HG02610 (cell line): ENCODE data around the gene ARPC4.

ENCODE experiments used
- ATAC-seq: cut with Tn5 transposase; IDR thresholded peaks from one replicate; pipeline ENCODE4 v1.9.1; 2021; ENCODE audit warnings: mild to moderate bottlenecking, moderate library complexity; ENCODE audit not compliant: unreplicated experiment

Gene ARPC4

DNA sequence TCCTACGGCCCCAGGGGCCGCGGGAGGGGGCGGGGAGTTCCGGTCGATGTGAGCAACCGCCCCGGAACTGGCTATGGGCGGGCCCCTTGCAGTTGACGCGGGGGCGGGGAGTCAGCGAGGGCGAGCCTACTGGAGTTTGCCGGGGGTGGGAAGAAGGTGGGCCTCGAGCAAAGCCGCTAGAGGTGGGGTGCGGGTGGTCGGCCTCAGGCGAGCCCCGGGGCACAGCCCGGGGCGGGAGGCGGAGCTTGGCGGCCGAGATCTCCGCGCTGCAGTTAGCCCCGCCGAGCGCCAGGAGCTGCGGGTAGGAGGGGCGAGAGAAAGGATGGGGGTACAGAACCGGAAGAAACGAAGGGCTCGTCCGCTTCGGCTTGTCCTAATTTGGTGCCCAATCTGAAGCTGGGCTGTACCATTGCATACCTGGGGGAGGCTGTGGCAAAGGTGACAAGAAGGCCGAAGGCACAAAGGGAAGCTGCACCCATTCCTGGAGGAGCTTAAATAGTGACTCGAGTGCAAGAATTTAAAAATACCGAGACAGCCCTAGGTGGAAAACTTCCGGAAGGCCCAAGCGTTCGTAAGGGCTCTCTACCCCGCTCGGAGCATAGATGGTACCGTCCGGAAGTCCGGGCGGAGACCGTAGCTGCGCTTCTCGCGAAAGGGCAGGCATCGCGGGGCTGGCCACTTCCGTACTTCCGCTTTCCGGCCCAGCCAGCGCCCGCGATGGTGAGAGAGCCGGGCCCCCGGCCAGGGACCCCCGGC, at the start of gene ARPC4, which contains the start of gene TADA3:
ARPC4 (plus strand) TSS at position 678 of the 756 bp plus-strand sequence; CDS start at position 718, 40 bp downstream.
TADA3 (minus strand) TSS at position 69 of the 756 bp plus-strand sequence. CDS start 1,007 bp downstream, outside the sequence.
- peak; percentile 74 for ATAC-seq

DNA sequence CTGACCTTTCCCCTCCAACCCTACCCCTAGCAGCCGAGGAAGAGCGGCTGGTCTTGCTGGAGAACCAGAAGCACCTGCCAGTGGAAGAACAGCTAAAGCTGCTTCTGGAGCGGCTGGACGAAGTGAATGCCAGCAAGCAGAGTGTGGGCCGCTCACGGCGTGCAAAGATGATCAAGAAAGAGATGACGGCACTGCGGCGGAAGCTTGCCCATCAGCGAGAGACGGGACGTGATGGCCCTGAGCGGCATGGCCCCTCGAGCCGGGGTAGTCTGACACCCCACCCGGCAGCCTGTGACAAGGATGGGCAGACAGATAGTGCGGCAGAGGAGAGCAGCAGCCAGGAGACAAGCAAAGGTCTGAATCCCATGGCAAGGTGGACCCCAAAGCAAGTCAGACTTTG, 49.3 kb upstream of the ARPC4 start:
- ATAC-seq = no peak

GRCh38 chr3:9744162-9744561, 48.7 kb upstream of the ARPC4 start:
- no peak for ATAC-seq

DNA sequence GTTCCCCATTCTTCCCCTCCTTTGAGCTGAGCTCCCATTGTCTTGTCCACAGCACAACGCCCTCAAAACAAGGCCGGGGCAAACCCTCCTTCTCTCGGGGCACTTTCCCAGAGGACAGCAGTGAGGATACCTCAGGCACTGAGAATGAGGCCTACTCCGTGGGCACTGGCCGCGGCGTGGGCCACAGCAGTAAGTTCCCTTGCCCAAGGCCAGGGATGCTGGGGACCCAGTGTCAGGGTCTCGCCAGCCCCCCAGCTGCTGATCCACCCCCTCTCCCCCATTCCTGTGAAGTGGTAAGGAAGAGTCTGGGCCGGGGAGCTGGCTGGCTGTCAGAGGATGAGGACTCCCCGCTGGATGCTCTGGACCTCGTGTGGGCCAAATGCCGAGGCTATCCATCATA, 47.4 kb upstream of the ARPC4 start:
- no peak for ATAC-seq

- no peak for ATAC-seq
Observed at GRCh38 chr3:9746330-9746729, 46.6 kb upstream of the ARPC4 start.

DNA sequence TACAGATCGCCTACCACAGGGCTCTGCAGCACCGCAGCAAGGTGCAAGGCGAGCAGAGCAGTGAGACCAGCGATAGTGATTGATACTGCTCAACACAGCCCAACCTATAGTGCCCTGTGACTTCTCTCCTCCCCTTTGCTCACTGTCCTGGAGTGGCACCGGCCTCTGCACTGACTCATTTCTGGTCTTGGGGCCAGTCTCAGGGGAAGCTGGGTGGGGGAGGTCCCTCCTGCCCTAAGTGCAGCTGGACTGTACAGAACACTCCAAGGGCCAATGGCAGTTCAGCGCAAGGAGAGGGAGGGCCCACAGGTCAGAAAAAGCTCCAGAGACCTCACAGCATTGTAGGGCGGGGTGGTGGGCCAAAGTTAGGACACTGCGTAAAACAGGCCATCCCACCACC, 45.6 kb upstream of the ARPC4 start:
- ATAC-seq = no peak

- no peak for ATAC-seq
Observed at GRCh38 chr3:9748031-9748430, 44.9 kb upstream of the ARPC4 start.

DNA sequence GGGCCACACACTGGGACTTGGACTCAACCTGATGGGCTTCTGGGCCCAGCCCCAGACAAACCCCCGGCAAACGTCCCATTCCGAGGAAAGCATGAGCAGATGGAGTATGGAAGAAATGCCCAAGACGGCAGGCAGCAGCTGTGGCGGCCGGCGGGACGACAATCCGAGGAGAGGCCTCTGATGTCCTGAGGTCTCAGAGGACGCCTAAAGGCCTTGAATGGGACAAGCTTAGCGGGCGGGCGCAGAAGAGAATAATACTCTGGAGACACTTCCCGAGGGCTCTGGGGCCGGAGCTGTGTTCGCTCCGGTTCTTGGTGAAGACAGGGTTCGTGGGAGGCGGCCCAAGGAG, 43.6 kb upstream of the ARPC4 start:
- no peak for ATAC-seq

GRCh38 chr3:9749645-9750555, 43.0 kb upstream of the ARPC4 start, which contains the start of gene OGG1:
TSS of gene OGG1 (plus strand) at chr3:9749952. CDS start at chr3:9750287, 335 bp downstream.
- peak; percentile 95 for ATAC-seq

- no peak for ATAC-seq
Observed at GRCh38 chr3:9750556-9751411, 42.1 kb upstream of the ARPC4 start.

DNA sequence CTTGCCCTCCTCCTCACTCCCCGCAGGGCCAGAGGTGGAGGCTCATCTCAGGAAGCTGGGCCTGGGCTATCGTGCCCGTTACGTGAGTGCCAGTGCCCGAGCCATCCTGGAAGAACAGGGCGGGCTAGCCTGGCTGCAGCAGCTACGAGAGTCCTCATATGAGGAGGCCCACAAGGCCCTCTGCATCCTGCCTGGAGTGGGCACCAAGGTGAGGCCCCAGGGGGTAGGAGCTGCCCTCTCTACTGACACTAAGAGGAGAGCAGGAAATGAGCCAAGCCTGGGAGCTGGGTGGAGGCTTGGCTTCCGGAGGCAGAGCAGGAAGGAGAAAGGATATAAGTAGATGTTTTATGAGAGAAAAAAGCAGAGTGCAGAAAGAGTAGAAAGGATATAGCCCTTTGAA, 38.2 kb upstream of the ARPC4 start:
- no peak for ATAC-seq

DNA sequence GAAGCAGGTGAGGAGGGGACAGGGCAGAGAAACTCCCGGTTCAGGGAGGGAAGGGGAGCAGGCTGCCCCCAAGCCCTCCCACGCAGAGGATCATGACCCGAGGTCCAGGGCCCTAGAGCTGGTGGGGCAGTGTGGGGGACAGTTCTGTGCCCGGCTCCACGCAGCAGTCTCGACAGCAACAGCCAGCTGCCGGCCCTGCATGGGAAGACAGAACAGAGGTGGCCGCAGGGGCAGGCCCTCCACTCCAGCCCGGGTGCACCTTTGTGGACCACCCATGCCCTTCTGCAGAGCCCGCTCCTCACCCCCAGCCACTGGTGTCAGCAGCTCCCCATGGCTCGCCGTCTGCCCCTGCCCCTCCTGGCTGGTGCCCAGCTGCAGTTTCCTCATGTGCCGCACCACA, 35.5 kb upstream of the ARPC4 start:
- no peak for ATAC-seq

- ATAC-seq = no peak
Observed at GRCh38 chr3:9760779-9761505, 31.9 kb upstream of the ARPC4 start.

DNA sequence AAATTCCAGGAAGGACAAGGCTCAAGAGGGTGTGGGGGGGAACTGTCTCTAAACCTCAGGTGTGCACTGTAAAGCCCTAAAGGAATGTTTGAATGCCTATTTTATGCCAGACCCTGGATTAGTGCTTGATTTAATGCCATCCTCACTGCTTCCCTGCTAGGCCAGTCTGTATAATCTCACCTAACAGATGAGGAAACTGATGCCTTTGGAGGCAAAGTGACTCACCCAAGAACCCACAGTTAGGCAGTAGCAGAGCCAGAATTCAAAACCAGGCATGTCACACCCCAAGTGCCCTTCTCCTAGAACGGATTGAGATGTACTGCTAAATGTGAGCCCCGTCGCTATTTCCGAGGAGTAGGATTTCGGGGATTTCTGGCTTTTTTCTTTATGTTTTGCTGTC, 31.0 kb upstream of the ARPC4 start:
- no peak for ATAC-seq

- no peak for ATAC-seq
Observed at GRCh38 chr3:9762871-9763270, 30.0 kb upstream of the ARPC4 start.

DNA sequence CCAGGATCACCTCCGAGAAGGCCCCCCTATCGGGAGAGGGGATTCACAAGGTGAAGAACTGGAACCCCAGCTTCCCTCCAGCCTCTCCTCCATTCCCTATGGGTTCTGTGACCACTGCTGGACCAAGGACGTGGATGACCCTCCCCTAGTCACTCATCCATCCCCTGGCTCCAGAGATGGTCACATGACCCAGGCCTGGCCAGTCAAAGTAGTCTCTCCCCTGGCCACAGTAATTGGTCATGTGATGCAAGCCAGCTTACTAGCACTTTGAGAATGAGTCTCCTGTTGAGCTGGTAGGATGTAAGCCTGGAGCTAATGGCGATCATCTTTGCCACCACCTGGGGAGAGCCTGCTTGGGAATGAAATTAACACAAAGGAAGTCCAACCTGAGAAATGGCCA, 27.0 kb upstream of the ARPC4 start:
- no peak for ATAC-seq

GRCh38 chr3:9767418-9767817, 25.5 kb upstream of the ARPC4 start:
- ATAC-seq = no peak

DNA sequence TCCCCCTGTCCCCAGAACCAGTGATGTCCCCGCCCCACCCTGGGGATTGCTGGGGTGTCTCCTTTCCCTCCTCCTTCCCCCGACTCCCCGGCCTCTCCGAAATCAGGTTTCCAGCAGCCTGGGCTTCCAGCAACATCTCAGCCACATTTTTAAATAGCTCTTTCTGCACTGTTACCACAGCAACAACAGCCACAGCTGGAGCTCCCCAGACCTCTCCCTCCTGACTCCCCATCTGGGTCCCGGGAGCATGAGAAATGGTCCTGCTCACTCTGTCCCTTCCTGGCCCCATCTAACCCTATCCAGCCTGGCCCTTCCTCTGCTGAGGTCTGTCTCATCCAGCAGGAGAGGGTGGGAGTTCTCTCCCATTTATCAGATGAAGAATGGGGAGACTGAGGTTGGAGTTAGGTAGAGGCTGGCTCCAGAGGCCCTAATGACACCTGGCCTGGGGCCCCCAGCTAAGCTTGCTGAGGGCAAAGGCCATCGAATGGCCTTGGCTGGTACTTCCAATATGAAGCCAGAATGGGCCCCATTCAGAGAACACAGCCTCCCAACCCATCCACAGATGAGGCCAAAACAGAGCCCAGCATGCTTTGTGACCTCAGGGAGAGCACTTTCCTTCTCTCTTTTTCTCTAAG, 24.6 kb upstream of the ARPC4 start:
- ATAC-seq = no peak

DNA sequence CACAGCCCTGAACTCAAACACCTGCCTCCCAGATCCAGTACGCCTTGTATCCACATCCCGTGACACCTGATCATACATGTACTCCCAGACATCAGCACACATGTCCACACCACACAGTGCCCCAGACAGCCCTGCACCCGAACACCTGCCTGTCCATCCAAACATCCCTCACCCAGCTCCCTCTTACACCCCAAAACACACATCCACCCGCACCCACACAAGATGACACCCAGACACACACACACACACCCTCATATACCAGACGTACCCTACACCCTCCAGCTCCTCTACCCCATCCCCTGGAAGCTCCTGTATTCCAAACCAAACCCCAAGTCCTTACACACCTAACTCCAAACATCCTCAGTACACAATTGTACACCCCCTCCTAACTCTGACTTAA, 23.9 kb upstream of the ARPC4 start:
- no peak for ATAC-seq
